ENCODE measurements around the gene MTSS2.
"Not testable (repeated sequence)": the region's sequence is repeated elsewhere in the genome, so short reads cannot be mapped to it uniquely, and the experiment has no call there.

The MTSS2 gene

DNA sequence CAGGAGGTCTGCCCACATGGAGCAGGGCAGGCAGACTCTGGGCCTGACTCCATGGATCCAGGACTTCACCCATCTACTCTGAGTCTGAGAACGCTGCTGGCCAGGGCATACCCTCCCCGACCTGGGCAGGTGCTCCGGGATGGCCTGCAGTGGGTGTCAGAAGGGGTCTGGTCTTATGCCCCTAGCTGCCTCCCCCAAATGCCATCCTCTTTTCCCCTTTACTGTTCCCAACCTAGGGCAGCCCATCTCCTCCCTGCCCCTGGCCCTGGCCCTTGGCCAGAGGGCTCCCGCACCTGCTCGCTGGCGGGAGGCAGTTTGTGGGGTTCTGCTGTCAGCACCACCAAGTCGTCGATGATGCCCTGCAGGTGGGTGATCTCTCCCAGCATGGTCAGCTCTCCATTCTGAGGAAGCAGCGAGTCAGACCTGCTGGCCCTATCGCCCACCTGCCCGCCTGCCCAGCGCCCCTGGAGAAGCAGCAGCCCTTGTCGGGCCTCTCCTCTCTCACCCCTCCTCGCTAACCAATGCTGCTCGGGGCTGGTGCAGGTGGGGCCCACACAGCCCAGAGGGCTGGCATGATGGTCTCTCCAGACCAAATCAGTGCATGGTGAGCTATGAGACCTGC is 8.2 kb downstream of the MTSS2 start:
- Histone ChIP-seq H4K20me1 (ENCODE audit: insufficient read depth) (no peaks in the 10 kb centered on the region), H3K27ac (no peak overlapping the region), H3K4me2 (no peak overlapping the region), H2AFZ (ENCODE audit: low read depth) (no peak overlapping the region), H3K4me1 (ENCODE audit: low read depth, poor library complexity, severe bottlenecking) (no peaks in the 10 kb centered on the region), H3K27me3 (ENCODE audit: insufficient read depth, low read depth) (no peaks in the 10 kb centered on the region), H3K9ac (no peak overlapping the region), H3K4me3 (IDR thresholded peaks at IDR 0.05; ENCODE audit: insufficient read depth, low read depth, low read length) (no peak overlapping the region), H3K79me2 (ENCODE audit: insufficient read depth, low read depth) (no peaks in the 10 kb centered on the region), H3K36me3 (ENCODE audit: insufficient read depth) (no peaks in the 10 kb centered on the region)
- TF ChIP-seq, protein P1, sequence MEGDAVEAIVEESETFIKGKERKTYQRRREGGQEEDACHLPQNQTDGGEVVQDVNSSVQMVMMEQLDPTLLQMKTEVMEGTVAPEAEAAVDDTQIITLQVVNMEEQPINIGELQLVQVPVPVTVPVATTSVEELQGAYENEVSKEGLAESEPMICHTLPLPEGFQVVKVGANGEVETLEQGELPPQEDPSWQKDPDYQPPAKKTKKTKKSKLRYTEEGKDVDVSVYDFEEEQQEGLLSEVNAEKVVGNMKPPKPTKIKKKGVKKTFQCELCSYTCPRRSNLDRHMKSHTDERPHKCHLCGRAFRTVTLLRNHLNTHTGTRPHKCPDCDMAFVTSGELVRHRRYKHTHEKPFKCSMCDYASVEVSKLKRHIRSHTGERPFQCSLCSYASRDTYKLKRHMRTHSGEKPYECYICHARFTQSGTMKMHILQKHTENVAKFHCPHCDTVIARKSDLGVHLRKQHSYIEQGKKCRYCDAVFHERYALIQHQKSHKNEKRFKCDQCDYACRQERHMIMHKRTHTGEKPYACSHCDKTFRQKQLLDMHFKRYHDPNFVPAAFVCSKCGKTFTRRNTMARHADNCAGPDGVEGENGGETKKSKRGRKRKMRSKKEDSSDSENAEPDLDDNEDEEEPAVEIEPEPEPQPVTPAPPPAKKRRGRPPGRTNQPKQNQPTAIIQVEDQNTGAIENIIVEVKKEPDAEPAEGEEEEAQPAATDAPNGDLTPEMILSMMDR (conservative IDR thresholded peaks at IDR 0.05; ENCODE audit: low read depth, low read length), result no peak

DNA sequence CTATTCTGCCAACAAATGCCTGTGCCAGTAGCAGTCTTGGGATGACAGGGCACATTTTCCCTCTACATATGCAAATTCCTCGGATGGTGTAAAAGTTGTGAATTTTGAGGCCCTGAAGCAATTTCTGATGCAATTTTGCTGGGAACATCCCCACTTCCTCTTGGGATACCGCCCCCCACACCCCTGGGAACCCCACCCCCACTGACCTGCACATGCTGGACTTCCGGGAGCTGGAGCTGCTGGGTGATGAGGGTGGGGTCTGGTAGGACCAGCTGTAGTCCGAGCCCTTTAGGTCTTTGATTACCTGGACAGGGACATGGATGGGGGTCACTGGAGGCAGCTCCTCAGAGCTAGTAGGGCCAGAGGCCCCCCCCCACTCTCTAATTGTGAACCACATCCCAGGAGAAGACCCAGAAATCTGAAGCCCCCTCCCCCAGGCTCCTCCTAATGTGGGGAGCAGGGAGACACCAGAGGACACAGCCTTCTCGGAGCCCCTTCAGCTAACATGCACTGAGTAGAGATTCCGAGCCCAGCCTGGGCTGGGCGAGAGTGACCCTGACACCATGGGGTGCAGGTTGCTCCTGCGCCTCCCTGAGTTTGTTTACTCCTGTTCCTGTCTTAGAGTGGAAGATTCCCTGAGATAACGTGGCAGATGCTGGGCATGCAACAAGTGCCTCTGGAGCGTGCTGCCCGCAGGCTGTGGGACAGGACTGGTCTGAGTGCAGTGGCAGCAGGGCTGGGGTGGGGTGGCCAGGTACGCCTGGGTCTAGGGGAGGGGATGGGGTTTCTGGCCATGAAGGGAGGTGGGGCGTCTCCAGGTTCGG is 9.0 kb downstream of the MTSS2 start:
- H2AFZ ChIP-seq (ENCODE audit: low read depth), result no peak overlapping the region
- no peak overlapping the region for H3K9ac ChIP-seq
- H3K36me3 ChIP-seq (ENCODE audit: insufficient read depth), result no peaks in the 10 kb centered on the region
- no peaks in the 10 kb centered on the region for H3K27me3 ChIP-seq (ENCODE audit: insufficient read depth, low read depth)
- no peak overlapping the region for H3K27ac ChIP-seq
- TF ChIP-seq, protein P1 (conservative IDR thresholded peaks at IDR 0.05; ENCODE audit: low read depth, low read length), result no peak
- no peaks in the 10 kb centered on the region for H3K4me1 ChIP-seq (ENCODE audit: low read depth, poor library complexity, severe bottlenecking)
- H3K4me2 ChIP-seq, result no peak overlapping the region
- no peaks in the 10 kb centered on the region for H3K79me2 ChIP-seq (ENCODE audit: insufficient read depth, low read depth)
- H3K4me3 ChIP-seq (IDR thresholded peaks at IDR 0.05; ENCODE audit: insufficient read depth, low read depth, low read length), result no peak overlapping the region
- no peaks in the 10 kb centered on the region for H4K20me1 ChIP-seq (ENCODE audit: insufficient read depth)

DNA sequence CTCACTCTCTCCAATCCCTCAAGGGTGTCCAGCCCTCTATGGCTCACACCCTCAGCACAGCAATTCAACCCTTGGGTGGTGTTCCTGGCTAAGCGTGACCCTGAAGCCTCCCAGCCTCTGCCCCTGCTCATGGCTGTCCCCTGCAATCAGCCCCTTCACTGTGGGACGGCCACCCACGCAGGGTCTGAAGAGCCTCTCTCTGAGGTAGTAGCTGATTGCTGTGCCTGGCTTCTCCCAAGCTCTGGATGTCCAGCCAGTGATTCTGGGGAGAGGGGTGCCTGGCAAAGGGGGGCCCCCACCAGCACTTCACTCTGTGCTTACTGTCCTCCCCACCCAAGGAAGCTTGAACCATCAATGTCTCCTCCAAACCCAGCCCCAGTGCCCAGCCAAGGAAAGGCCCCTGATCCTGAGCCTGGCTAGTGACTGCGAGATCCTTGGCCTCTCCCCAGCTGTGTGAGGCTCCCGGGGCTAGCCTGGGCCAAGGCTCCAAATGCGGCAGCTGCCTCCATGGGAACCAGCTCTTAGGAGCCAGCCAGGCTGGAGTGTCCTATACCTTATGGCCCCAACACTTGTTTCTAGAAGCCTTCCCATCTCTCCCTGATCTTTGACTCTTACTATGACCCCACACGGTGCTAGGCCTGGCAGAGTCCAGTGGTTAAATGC is 9.9 kb downstream of the MTSS2 start:
- H3K36me3 ChIP-seq (ENCODE audit: insufficient read depth), result no peaks in the 10 kb centered on the region
- H3K79me2 ChIP-seq (ENCODE audit: insufficient read depth, low read depth), result no peaks in the 10 kb centered on the region
- H3K9ac ChIP-seq, result no peak overlapping the region
- no peaks in the 10 kb centered on the region for H3K4me1 ChIP-seq (ENCODE audit: low read depth, poor library complexity, severe bottlenecking)
- no peak overlapping the region for H3K27ac ChIP-seq
- TF ChIP-seq, protein P1 (conservative IDR thresholded peaks at IDR 0.05; ENCODE audit: low read depth, low read length), result no peak
- H3K4me2 ChIP-seq, result no peak overlapping the region
- no peak overlapping the region for H3K4me3 ChIP-seq (IDR thresholded peaks at IDR 0.05; ENCODE audit: insufficient read depth, low read depth, low read length)
- H2AFZ ChIP-seq (ENCODE audit: low read depth), result no peak overlapping the region
- H3K27me3 ChIP-seq (ENCODE audit: insufficient read depth, low read depth), result no peaks in the 10 kb centered on the region
- H4K20me1 ChIP-seq (ENCODE audit: insufficient read depth), result no peaks in the 10 kb centered on the region

DNA sequence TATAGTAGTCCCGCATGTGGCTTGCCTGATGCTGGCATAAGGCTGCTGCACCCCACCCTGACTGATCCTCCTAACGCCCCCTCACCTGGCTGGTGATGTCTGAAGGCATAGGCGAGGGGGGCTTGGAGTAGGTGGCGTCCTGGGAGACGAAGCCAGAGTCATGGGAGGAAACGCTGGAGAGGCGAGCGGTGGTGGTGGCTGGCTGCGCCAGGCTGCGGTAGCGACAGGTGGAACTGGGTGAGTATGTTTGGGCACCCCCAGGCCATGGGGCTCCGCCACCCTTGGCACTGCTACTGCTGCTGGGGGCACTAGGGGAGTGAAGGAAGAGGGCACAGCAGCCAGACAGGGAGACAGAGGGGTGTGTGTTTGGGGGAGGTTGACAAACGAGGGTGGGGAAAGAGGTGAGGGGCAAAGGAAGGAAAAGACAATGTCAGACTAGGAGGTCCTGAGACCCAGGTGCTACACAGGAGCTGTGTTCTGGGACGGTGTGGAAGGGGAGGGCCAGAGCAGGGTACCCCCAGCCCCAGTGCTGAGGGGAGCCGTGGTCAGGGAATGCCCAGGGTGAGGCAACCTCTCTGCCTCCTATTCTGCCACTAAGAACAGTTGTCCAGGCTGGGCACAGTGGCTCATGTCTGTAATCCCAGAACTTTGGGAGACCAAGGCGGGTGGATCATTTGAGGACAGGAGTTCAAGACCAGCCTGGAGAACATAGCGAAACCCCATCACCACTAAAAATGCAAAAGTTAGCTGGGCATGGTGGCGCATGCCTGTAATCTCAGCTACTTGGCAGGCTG is 11.4 kb downstream of the MTSS2 start:
- H4K20me1 ChIP-seq (ENCODE audit: insufficient read depth), result no peaks in the 10 kb centered on the region
- TF ChIP-seq, protein P1 (conservative IDR thresholded peaks at IDR 0.05; ENCODE audit: low read depth, low read length), result no peak
- no peaks in the 10 kb centered on the region for H3K4me1 ChIP-seq (ENCODE audit: low read depth, poor library complexity, severe bottlenecking)
- no peak overlapping the region for H3K4me2 ChIP-seq
- H3K9ac ChIP-seq, result no peak overlapping the region
- H3K27me3 ChIP-seq (ENCODE audit: insufficient read depth, low read depth), result no peaks in the 10 kb centered on the region
- no peak overlapping the region for H3K4me3 ChIP-seq (IDR thresholded peaks at IDR 0.05; ENCODE audit: insufficient read depth, low read depth, low read length)
- H3K27ac ChIP-seq, result no peak overlapping the region
- H2AFZ ChIP-seq (ENCODE audit: low read depth), result no peak overlapping the region
- no peaks in the 10 kb centered on the region for H3K79me2 ChIP-seq (ENCODE audit: insufficient read depth, low read depth)
- no peaks in the 10 kb centered on the region for H3K36me3 ChIP-seq (ENCODE audit: insufficient read depth)

DNA sequence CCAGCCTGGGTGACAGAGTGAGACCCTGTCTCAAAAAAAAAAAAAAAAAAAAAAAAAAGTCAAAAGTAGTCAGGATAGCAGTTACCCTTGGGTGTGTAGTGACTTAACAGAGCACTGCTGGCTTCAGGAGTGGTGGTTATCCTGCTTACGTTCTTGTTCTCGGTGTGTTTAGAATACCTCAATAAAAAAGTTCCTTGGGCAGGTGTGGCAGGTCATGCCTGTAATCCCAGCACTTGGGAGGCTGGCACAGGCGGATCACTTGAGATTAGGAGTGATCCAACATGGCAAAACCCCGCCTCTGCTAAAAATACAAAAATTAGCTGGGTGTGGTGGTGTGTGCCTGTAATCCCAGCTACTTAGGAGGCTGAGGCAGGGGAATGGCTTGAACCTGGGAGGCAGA is 14.9 kb downstream of the MTSS2 start:
- H3K27ac ChIP-seq; H3K36me3 ChIP-seq (ENCODE audit: insufficient read depth); H4K20me1 ChIP-seq (ENCODE audit: insufficient read depth): not testable (repeated sequence)

More for the DNA sequence above, 14.9 kb downstream of the MTSS2 start:
- not testable (repeated sequence) for H3K9ac ChIP-seq; H2AFZ ChIP-seq (ENCODE audit: low read depth); H3K4me1 ChIP-seq (ENCODE audit: low read depth, poor library complexity, severe bottlenecking); H3K79me2 ChIP-seq (ENCODE audit: insufficient read depth, low read depth); H3K4me2 ChIP-seq; H3K4me3 ChIP-seq (IDR thresholded peaks at IDR 0.05; ENCODE audit: insufficient read depth, low read depth, low read length); H3K27me3 ChIP-seq (ENCODE audit: insufficient read depth, low read depth)

All from KMS-11 (cell line).